Non-pigmented ciliary epithelial cell (primary cell): ENCODE measurements around the gene BEND6.

Source experiments
- DNase-seq: peaks from one replicate; pipeline ENCODE4 v3.0.0-alpha.2; 2010; ENCODE audit warnings: low read depth

Gene BEND6

GRCh38 chr6:56940977-56941376, 13.9 kb upstream of the BEND6 start:
- no peak for DNase-seq

GRCh38 chr6:56944661-56945060, 10.2 kb upstream of the BEND6 start:
- no peak for DNase-seq

GRCh38 chr6:56946368-56946767, 8.5 kb upstream of the BEND6 start:
- no peak for DNase-seq

GRCh38 chr6:56947924-56948323, 7.0 kb upstream of the BEND6 start:
- DNase-seq: no peak

GRCh38 chr6:56949265-56949664, 5.6 kb upstream of the BEND6 start:
- no peak for DNase-seq

GRCh38 chr6:56949925-56950495, 4.9 kb upstream of the BEND6 start:
- DNase-seq: no peak

GRCh38 chr6:56951049-56951831, 3.7 kb upstream of the BEND6 start:
- no peak for DNase-seq

GRCh38 chr6:56953597-56954402, 1.1 kb upstream of the BEND6 start:
- DNase-seq: no peak

GRCh38 chr6:56955171-56956155, 556 bp downstream of the BEND6 start:
- DNase-seq: peak; percentile 53

- DNase-seq: no peak
Measured at GRCh38 chr6:56956491-56956890, 1.6 kb downstream of the BEND6 start.

GRCh38 chr6:56957856-56958255, 2.9 kb downstream of the BEND6 start:
- no peak for DNase-seq

- DNase-seq: no peak
Measured at GRCh38 chr6:56958481-56958880, 3.6 kb downstream of the BEND6 start.

GRCh38 chr6:56959094-56959493, 4.2 kb downstream of the BEND6 start:
- no peak for DNase-seq

GRCh38 chr6:56959938-56960337, 5.0 kb downstream of the BEND6 start:
- no peak for DNase-seq

- DNase-seq: no peak
Measured at GRCh38 chr6:56961151-56961550, 6.2 kb downstream of the BEND6 start.

GRCh38 chr6:56962441-56962840, 7.5 kb downstream of the BEND6 start:
- DNase-seq: no peak

- DNase-seq: no peak
Measured at GRCh38 chr6:56963043-56963442, 8.1 kb downstream of the BEND6 start.

GRCh38 chr6:56963793-56964192, 8.9 kb downstream of the BEND6 start:
- DNase-seq: no peak

- no peak for DNase-seq
Measured at GRCh38 chr6:56965126-56965525, 10.2 kb downstream of the BEND6 start.

- no peak for DNase-seq
Measured at GRCh38 chr6:56970849-56971248, 15.9 kb downstream of the BEND6 start.

GRCh38 chr6:56977192-56977591, 22.3 kb downstream of the BEND6 start:
- DNase-seq: no peak

- no peak for DNase-seq
Measured at GRCh38 chr6:56978530-56978929, 23.6 kb downstream of the BEND6 start.
